Measurements from ENCODE around the gene TRIP12. TPM values are rescaled to one million over a fixed set of nuclear protein-coding genes. Genes with fewer than 3 reads are reported as not detected.
"Not testable (repeated sequence)": the region's sequence is repeated elsewhere in the genome, so short reads cannot be mapped to it uniquely, and the experiment has no call there.

The TRIP12 gene
- total RNA-seq, 4 donors from 2014 or later, result 131 to 343 (median 194) TPM

- no peak overlapping the region for H3K4me3 ChIP-seq
- no peaks in the 10 kb centered on the region for H3K36me3 ChIP-seq
- H3K4me1 ChIP-seq, result no peaks in the 10 kb centered on the region
- no peaks in the 10 kb centered on the region for H3K9me3 ChIP-seq
- DNase-seq, result no peak
- H3K27ac ChIP-seq, result no peak overlapping the region
- TF ChIP-seq CTCF (IDR thresholded peaks at IDR 0.05) (no peak), POLR2A (IDR thresholded peaks at IDR 0.05) (no peak)
- H3K27me3 ChIP-seq, result no peaks in the 10 kb centered on the region
Measured at GRCh38 chr2:229752970-229753729, 168.7 kb downstream of the TRIP12 start.

- H3K36me3 ChIP-seq, result no peaks in the 10 kb centered on the region
- H3K4me3 ChIP-seq, result no peak overlapping the region
- H3K9me3 ChIP-seq, result no peaks in the 10 kb centered on the region
- DNase-seq, result no peak
- H3K27me3 ChIP-seq, result no peaks in the 10 kb centered on the region
- H3K4me1 ChIP-seq, result no peaks in the 10 kb centered on the region
- no peak for TF ChIP-seq CTCF (IDR thresholded peaks at IDR 0.05)
- no peak for TF ChIP-seq POLR2A (IDR thresholded peaks at IDR 0.05)
- H3K27ac ChIP-seq, result no peak overlapping the region
Measured at GRCh38 chr2:229749779-229750178, 172.0 kb downstream of the TRIP12 start.

GRCh38 chr2:229748950-229749349 lies 172.9 kb downstream of the TRIP12 start:
- no peak overlapping the region for H3K4me3 ChIP-seq
- no peak for TF ChIP-seq CTCF (IDR thresholded peaks at IDR 0.05)
- TF ChIP-seq POLR2A (IDR thresholded peaks at IDR 0.05), result no peak
- no peaks in the 10 kb centered on the region for H3K36me3 ChIP-seq
- H3K27me3 ChIP-seq, result no peaks in the 10 kb centered on the region
- H3K27ac ChIP-seq, result no peak overlapping the region
- no peaks in the 10 kb centered on the region for H3K4me1 ChIP-seq
- no peaks in the 10 kb centered on the region for H3K9me3 ChIP-seq
- no peak for DNase-seq

GRCh38 chr2:229742691-229743090 lies 179.1 kb downstream of the TRIP12 start:
- not testable (repeated sequence) for H3K36me3 ChIP-seq, DNase-seq, H3K27ac ChIP-seq, H3K4me1 ChIP-seq, H3K4me3 ChIP-seq, H3K27me3 ChIP-seq, H3K9me3 ChIP-seq

- Histone ChIP-seq H3K27me3 (no peaks in the 10 kb centered on the region), H3K9me3 (no peaks in the 10 kb centered on the region), H3K4me1 (no peaks in the 10 kb centered on the region), H3K36me3 (no peaks in the 10 kb centered on the region), H3K4me3 (no peak overlapping the region), H3K27ac (no peak overlapping the region)
- TF ChIP-seq CTCF (IDR thresholded peaks at IDR 0.05) (no peak), POLR2A (IDR thresholded peaks at IDR 0.05) (no peak)
- no peak for DNase-seq
Measured at GRCh38 chr2:229740279-229740678, 181.5 kb downstream of the TRIP12 start.

GRCh38 chr2:229738024-229738625 lies 183.7 kb downstream of the TRIP12 start:
- Histone ChIP-seq H3K9me3 (no peaks in the 10 kb centered on the region), H3K27ac (no peak overlapping the region), H3K4me1 (no peaks in the 10 kb centered on the region)

More at GRCh38 chr2:229738024-229738625, 183.7 kb downstream of the TRIP12 start:
- DNase-seq, result no peak
- Histone ChIP-seq H3K4me3 (no peak overlapping the region), H3K27me3 (no peaks in the 10 kb centered on the region), H3K36me3 (no peaks in the 10 kb centered on the region)
- TF ChIP-seq CTCF (IDR thresholded peaks at IDR 0.05) (no peak), POLR2A (IDR thresholded peaks at IDR 0.05) (no peak)

Measured in Peyer's patch (tissue), 4 donors.